HEK293 (cell line): Measurements from ENCODE around the gene FRMD4A.

Source experiments
- ZNF114 ChIP-seq: fragments of 450-650 bp; formaldehyde crosslinking; IDR thresholded peaks from 2 replicates; pipeline ENCODE4 v1.5.0; 2017; ENCODE audit warnings: missing biosample characterization, missing genetic modification characterization
- ZNF549 ChIP-seq: fragments of 450-650 bp; IDR thresholded peaks from 2 replicates; pipeline ENCODE4 v1.5.1; 2018; ENCODE audit warnings: missing biosample characterization, missing genetic modification characterization, mild to moderate bottlenecking, inconsistent platforms, moderate library complexity
- TF ChIP-seq, protein P1 (sequence below): fragments of 450-650 bp; formaldehyde crosslinking; IDR thresholded peaks from 2 replicates; pipeline ENCODE4 v1.5.1; 2016; ENCODE audit warnings: missing biosample characterization, missing genetic modification characterization
- TF ChIP-seq, protein P2 (sequence below): fragments of 450-650 bp; formaldehyde crosslinking; IDR thresholded peaks from 2 replicates; pipeline ENCODE4 v1.5.1; 2016; ENCODE audit warnings: missing biosample characterization, missing genetic modification characterization
- TF ChIP-seq, protein P3 (sequence below): fragments of 450-650 bp; formaldehyde crosslinking; IDR thresholded peaks from 2 replicates; pipeline ENCODE4 v1.5.1; 2016; ENCODE audit warnings: missing biosample characterization, missing genetic modification characterization, low read depth

DNA sequence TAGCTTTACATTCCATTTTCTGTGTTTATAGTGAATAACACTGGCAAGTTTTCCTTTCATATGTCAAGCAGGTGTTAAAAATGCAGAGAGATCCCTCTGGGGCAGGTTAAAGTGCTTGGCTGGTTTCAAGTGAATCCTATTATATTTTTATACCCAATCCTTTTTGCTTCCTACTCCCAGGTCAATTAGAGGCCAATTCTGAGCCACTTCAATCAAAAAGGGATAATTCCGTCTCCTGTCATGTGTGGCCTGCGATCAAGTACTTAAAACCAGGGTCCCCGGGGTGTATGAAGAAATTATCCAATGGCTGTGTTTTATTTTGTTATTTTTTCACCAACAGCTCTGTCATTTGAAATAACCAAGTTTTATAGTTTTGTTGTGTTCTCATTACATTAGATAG is 430.8 kb downstream of the FRMD4A start:
- TF ChIP-seq ZNF114 (tag by site-specific recombination) (no peak), ZNF549 (tag by site-specific recombination) (no peak)
- TF ChIP-seq, protein P1, sequence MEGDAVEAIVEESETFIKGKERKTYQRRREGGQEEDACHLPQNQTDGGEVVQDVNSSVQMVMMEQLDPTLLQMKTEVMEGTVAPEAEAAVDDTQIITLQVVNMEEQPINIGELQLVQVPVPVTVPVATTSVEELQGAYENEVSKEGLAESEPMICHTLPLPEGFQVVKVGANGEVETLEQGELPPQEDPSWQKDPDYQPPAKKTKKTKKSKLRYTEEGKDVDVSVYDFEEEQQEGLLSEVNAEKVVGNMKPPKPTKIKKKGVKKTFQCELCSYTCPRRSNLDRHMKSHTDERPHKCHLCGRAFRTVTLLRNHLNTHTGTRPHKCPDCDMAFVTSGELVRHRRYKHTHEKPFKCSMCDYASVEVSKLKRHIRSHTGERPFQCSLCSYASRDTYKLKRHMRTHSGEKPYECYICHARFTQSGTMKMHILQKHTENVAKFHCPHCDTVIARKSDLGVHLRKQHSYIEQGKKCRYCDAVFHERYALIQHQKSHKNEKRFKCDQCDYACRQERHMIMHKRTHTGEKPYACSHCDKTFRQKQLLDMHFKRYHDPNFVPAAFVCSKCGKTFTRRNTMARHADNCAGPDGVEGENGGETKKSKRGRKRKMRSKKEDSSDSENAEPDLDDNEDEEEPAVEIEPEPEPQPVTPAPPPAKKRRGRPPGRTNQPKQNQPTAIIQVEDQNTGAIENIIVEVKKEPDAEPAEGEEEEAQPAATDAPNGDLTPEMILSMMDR (tag by site-specific recombination) = no peak
- TF ChIP-seq, protein P2, sequence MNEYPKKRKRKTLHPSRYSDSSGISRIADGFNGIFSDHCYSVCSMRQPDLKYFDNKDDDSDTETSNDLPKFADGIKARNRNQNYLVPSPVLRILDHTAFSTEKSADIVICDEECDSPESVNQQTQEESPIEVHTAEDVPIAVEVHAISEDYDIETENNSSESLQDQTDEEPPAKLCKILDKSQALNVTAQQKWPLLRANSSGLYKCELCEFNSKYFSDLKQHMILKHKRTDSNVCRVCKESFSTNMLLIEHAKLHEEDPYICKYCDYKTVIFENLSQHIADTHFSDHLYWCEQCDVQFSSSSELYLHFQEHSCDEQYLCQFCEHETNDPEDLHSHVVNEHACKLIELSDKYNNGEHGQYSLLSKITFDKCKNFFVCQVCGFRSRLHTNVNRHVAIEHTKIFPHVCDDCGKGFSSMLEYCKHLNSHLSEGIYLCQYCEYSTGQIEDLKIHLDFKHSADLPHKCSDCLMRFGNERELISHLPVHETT (tag by site-specific recombination) = no peak
- TF ChIP-seq, protein P3, sequence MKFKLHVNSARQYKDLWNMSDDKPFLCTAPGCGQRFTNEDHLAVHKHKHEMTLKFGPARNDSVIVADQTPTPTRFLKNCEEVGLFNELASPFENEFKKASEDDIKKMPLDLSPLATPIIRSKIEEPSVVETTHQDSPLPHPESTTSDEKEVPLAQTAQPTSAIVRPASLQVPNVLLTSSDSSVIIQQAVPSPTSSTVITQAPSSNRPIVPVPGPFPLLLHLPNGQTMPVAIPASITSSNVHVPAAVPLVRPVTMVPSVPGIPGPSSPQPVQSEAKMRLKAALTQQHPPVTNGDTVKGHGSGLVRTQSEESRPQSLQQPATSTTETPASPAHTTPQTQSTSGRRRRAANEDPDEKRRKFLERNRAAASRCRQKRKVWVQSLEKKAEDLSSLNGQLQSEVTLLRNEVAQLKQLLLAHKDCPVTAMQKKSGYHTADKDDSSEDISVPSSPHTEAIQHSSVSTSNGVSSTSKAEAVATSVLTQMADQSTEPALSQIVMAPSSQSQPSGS (tag by site-specific recombination) = no peak
